ENCODE data around the gene CCNG1. TPM values are rescaled to one million over a fixed set of nuclear protein-coding genes. Genes with fewer than 3 reads are reported as not detected.

The CCNG1 gene
- total and polyA plus RNA-seq, 9 of the 15 experiments (the other 6 are each of a cell fraction or from before 2014, with no cell fraction given), result 121 to 293 (median 245) TPM

DNA sequence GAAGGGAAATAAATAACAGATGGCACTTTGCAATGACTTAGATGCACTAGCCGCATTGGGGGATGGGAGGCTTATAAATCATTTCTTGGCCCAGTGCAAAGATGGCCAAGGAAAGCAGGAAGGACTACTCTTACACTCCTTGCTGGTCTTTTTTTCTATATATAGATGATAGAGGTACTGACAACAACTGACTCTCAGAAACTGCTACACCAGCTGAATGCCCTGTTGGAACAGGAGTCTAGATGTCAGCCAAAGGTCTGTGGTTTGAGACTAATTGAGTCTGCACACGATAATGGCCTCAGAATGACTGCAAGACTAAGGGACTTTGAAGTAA is 1.7 kb downstream of the CCNG1 start (continued):
- no peak for TF ChIP-seq RAD51 (IDR thresholded peaks at IDR 0.05; ENCODE audit: borderline replicate concordance, low read depth)
- TF ChIP-seq, protein P1, sequence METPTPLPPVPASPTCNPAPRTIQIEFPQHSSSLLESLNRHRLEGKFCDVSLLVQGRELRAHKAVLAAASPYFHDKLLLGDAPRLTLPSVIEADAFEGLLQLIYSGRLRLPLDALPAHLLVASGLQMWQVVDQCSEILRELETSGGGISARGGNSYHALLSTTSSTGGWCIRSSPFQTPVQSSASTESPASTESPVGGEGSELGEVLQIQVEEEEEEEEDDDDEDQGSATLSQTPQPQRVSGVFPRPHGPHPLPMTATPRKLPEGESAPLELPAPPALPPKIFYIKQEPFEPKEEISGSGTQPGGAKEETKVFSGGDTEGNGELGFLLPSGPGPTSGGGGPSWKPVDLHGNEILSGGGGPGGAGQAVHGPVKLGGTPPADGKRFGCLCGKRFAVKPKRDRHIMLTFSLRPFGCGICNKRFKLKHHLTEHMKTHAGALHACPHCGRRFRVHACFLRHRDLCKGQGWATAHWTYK (CRISPR knock-in tag; IDR thresholded peaks at IDR 0.05), result no peak
- no peak for TF ChIP-seq EHMT2 (IDR thresholded peaks at IDR 0.05)
- no peak for TF ChIP-seq SREBF2 (CRISPR knock-in tag; IDR thresholded peaks at IDR 0.05)
- TF ChIP-seq, protein P2, sequence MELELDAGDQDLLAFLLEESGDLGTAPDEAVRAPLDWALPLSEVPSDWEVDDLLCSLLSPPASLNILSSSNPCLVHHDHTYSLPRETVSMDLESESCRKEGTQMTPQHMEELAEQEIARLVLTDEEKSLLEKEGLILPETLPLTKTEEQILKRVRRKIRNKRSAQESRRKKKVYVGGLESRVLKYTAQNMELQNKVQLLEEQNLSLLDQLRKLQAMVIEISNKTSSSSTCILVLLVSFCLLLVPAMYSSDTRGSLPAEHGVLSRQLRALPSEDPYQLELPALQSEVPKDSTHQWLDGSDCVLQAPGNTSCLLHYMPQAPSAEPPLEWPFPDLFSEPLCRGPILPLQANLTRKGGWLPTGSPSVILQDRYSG (tag; conservative IDR thresholded peaks at IDR 0.05; ENCODE audit: low read depth), result no peak
- TF ChIP-seq MEF2A (IDR thresholded peaks at IDR 0.05; ENCODE audit: control insufficient read depth, low read depth, low read length), result 0 out of 2 replicates have a peak, but pooled peaks have one; percentile 47
- TF ChIP-seq, protein P3, sequence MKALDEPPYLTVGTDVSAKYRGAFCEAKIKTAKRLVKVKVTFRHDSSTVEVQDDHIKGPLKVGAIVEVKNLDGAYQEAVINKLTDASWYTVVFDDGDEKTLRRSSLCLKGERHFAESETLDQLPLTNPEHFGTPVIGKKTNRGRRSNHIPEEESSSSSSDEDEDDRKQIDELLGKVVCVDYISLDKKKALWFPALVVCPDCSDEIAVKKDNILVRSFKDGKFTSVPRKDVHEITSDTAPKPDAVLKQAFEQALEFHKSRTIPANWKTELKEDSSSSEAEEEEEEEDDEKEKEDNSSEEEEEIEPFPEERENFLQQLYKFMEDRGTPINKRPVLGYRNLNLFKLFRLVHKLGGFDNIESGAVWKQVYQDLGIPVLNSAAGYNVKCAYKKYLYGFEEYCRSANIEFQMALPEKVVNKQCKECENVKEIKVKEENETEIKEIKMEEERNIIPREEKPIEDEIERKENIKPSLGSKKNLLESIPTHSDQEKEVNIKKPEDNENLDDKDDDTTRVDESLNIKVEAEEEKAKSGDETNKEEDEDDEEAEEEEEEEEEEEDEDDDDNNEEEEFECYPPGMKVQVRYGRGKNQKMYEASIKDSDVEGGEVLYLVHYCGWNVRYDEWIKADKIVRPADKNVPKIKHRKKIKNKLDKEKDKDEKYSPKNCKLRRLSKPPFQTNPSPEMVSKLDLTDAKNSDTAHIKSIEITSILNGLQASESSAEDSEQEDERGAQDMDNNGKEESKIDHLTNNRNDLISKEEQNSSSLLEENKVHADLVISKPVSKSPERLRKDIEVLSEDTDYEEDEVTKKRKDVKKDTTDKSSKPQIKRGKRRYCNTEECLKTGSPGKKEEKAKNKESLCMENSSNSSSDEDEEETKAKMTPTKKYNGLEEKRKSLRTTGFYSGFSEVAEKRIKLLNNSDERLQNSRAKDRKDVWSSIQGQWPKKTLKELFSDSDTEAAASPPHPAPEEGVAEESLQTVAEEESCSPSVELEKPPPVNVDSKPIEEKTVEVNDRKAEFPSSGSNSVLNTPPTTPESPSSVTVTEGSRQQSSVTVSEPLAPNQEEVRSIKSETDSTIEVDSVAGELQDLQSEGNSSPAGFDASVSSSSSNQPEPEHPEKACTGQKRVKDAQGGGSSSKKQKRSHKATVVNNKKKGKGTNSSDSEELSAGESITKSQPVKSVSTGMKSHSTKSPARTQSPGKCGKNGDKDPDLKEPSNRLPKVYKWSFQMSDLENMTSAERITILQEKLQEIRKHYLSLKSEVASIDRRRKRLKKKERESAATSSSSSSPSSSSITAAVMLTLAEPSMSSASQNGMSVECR (CRISPR knock-in tag; IDR thresholded peaks at IDR 0.05), result peak; percentile 24; the same call in 1 of the 2 replicates
- TF ChIP-seq PRMT5 (CRISPR knock-in tag; IDR thresholded peaks at IDR 0.05), result no peak
- TF ChIP-seq, protein P4, sequence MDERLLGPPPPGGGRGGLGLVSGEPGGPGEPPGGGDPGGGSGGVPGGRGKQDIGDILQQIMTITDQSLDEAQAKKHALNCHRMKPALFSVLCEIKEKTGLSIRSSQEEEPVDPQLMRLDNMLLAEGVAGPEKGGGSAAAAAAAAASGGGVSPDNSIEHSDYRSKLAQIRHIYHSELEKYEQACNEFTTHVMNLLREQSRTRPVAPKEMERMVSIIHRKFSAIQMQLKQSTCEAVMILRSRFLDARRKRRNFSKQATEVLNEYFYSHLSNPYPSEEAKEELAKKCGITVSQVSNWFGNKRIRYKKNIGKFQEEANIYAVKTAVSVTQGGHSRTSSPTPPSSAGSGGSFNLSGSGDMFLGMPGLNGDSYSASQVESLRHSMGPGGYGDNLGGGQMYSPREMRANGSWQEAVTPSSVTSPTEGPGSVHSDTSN (CRISPR knock-in tag; IDR thresholded peaks at IDR 0.05; ENCODE audit: low read depth), result no peak
- TF ChIP-seq, protein P4 (tag; conservative IDR thresholded peaks at IDR 0.05; ENCODE audit: low read depth), result peak; percentile 90
- TF ChIP-seq MAFK (IDR thresholded peaks at IDR 0.05; ENCODE audit: low read length), result no peak
- no peak for TF ChIP-seq ZNF316 (IDR thresholded peaks at IDR 0.05)
- no peak for TF ChIP-seq KDM1A (IDR thresholded peaks at IDR 0.05)
- TF ChIP-seq, protein P5, sequence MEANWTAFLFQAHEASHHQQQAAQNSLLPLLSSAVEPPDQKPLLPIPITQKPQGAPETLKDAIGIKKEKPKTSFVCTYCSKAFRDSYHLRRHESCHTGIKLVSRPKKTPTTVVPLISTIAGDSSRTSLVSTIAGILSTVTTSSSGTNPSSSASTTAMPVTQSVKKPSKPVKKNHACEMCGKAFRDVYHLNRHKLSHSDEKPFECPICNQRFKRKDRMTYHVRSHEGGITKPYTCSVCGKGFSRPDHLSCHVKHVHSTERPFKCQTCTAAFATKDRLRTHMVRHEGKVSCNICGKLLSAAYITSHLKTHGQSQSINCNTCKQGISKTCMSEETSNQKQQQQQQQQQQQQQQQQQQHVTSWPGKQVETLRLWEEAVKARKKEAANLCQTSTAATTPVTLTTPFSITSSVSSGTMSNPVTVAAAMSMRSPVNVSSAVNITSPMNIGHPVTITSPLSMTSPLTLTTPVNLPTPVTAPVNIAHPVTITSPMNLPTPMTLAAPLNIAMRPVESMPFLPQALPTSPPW (CRISPR knock-in tag; IDR thresholded peaks at IDR 0.05), result peak; percentile 26; the same call in 1 of the 2 replicates
- TF ChIP-seq, protein P6, sequence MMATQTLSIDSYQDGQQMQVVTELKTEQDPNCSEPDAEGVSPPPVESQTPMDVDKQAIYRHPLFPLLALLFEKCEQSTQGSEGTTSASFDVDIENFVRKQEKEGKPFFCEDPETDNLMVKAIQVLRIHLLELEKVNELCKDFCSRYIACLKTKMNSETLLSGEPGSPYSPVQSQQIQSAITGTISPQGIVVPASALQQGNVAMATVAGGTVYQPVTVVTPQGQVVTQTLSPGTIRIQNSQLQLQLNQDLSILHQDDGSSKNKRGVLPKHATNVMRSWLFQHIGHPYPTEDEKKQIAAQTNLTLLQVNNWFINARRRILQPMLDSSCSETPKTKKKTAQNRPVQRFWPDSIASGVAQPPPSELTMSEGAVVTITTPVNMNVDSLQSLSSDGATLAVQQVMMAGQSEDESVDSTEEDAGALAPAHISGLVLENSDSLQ (IDR thresholded peaks at IDR 0.05), result peak; percentile 65
- TF ChIP-seq, protein P7, sequence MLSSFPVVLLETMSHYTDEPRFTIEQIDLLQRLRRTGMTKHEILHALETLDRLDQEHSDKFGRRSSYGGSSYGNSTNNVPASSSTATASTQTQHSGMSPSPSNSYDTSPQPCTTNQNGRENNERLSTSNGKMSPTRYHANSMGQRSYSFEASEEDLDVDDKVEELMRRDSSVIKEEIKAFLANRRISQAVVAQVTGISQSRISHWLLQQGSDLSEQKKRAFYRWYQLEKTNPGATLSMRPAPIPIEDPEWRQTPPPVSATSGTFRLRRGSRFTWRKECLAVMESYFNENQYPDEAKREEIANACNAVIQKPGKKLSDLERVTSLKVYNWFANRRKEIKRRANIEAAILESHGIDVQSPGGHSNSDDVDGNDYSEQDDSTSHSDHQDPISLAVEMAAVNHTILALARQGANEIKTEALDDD (IDR thresholded peaks at IDR 0.05), result peak; percentile 78
